Mammary epithelial cell (primary cell): ENCODE results near the gene NSUN3.

Experiments used
- CTCF ChIP-seq, 2 donors: IDR thresholded peaks in 1 of 2; conservative IDR thresholded peaks in 1 of 2; 2 replicates each; pipeline ENCODE4 v1.5.1; 2011 to 2012; ENCODE audit warnings: inconsistent platforms in 2 of 2, low read length in 2 of 2, mild to moderate bottlenecking in 2 of 2, control low read depth in 1 of 2, low read depth in 1 of 2; ENCODE audit not compliant: insufficient read depth in 1 of 2; ENCODE audit errors: extremely low read depth in 1 of 2
- EZH2 ChIP-seq: IDR thresholded peaks from 2 replicates; pipeline ENCODE4 v1.6.1; 2012; ENCODE audit warnings: low read length, inconsistent platforms, borderline replicate concordance

- no peak for TF ChIP-seq EZH2
- no peak for TF ChIP-seq CTCF (conservative IDR thresholded peaks at IDR 0.05 in 1 of 2, IDR thresholded peaks at IDR 0.05 in 1 of 2; ENCODE audit: extremely low read depth in 1 of 2, insufficient read depth in 1 of 2, low read depth in 1 of 2, low read length in 2 of 2)
These were observed 109.1 kb downstream of the NSUN3 start for GRCh38 chr3:94171954-94172353.
